GM12874 (cell line): ENCODE data around the gene SEC14L5.

Experiments
- CTCF ChIP-seq: IDR thresholded peaks from 2 replicates; pipeline ENCODE4 v1.5.1; 2011; ENCODE audit warnings: low read depth, mild to moderate bottlenecking, control low read depth, low read length, moderate library complexity; ENCODE audit not compliant: insufficient read depth

The SEC14L5 gene

GRCh38 chr16:4979164-4979563 is 21.0 kb downstream of the SEC14L5 start:
- TF ChIP-seq CTCF = no peak

DNA sequence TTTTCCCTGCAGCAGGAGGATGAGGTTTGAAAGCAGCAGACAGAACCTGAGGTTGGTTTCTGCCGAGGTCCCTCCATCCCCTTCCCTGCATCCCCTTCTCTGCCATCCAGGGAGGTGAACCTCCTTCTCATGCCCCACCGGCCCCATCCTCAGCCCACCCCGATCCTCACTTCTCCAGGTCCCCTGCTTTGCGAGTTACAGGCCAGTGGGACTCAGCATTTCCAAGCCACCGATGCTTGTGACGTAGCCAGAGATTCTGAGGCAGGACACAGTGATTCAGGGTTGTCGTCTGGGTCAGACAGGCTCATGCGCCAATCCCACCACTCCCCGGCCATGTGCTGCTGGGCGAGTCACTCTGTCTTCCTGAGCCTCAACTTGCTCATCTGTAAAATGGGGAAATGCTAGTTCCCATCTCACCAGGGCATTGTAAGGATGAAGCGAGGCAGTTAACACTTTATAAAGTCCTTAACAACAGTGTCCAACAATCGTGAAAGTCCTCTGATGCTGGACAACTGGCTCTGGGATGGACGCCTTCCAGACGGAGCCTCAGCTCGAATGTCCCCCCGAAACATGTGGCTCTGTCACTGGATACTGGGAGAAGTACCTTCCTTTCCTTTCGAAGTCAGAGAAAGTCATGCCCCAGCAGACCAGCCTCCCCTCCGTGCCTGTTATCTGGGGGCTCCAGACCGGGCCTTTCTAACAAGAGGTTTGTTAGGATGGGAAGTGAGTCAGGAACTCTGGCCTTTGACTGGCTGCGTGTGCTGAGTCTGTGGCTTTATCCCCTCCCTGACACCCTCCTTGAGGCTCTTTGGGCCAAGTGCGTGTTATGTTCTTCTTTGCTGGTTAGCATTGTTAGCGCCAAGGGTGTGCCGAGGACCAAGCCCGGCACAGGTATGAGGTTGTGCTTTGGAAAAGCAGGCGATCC is 21.9 kb downstream of the SEC14L5 start:
- TF ChIP-seq CTCF = no peak

- TF ChIP-seq CTCF = no peak
These were observed 22.6 kb downstream of the SEC14L5 start for GRCh38 chr16:4980691-4981090.

DNA sequence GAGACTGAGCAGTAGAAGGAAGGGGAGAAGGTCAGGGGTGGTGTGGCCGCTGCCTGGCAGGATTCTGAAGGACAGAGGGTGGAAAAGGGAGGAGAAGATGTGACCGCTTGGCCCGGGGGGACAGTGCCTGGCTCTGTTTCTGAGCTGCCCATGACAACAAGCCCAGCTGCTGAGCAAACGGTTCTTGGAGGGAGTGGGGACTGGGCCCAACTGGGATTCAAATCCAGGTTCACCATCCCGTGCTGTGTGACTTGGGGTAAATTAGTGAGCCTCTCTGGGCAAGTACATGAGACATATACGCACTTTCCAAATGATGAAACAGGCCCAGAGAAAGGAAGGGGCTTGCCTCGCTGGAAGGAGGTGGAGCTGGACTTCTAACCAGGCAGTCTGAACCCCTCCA is 23.3 kb downstream of the SEC14L5 start:
- TF ChIP-seq CTCF = no peak

GRCh38 chr16:4982056-4982867 is 24.1 kb downstream of the SEC14L5 start:
- TF ChIP-seq CTCF = no peak

- no peak for TF ChIP-seq CTCF
These were observed 26.3 kb downstream of the SEC14L5 start for GRCh38 chr16:4984174-4984990.

DNA sequence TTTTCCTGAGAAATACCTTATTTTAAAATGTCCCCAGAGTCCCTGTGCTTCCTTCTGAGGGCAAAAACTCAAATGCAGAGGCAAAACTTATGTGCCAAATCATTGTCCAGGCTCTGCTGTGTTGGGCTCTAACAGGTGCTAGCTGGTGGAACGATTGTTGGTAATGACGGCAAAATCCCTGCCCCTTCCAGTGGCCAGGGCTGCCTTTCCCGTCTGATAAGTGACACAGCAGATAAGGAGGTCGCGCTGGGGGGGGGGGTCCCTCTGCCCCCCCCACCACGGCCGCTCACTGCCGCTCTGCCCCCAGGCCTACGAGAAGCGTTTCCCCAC is 29.1 kb downstream of the SEC14L5 start:
- TF ChIP-seq CTCF = no peak
